Measurements from ENCODE around the gene NOTUM. TPM values are rescaled to one million over a fixed set of nuclear protein-coding genes. Genes with fewer than 3 reads are reported as not detected.

NOTUM gene
- total RNA-seq, 1 donor from 2014 or later = 0.60 TPM

- DNase-seq (ENCODE audit: low spot score, unreplicated experiment) = no peak
- H3K4me3 Mint-ChIP-seq (ENCODE audit: low read depth) = no peak overlapping the region
- H3K27ac Mint-ChIP-seq = no peak overlapping the region
- no peaks in the 10 kb centered on the region for H3K9me3 Mint-ChIP-seq (ENCODE audit: low read depth)
- TF ChIP-seq, protein P1, sequence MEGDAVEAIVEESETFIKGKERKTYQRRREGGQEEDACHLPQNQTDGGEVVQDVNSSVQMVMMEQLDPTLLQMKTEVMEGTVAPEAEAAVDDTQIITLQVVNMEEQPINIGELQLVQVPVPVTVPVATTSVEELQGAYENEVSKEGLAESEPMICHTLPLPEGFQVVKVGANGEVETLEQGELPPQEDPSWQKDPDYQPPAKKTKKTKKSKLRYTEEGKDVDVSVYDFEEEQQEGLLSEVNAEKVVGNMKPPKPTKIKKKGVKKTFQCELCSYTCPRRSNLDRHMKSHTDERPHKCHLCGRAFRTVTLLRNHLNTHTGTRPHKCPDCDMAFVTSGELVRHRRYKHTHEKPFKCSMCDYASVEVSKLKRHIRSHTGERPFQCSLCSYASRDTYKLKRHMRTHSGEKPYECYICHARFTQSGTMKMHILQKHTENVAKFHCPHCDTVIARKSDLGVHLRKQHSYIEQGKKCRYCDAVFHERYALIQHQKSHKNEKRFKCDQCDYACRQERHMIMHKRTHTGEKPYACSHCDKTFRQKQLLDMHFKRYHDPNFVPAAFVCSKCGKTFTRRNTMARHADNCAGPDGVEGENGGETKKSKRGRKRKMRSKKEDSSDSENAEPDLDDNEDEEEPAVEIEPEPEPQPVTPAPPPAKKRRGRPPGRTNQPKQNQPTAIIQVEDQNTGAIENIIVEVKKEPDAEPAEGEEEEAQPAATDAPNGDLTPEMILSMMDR (IDR thresholded peaks at IDR 0.05; ENCODE audit: unreplicated experiment) = no peak
- H3K36me3 Mint-ChIP-seq (ENCODE audit: insufficient read depth) = peaks cover 5% of the 10 kb centered on the region
- H3K27me3 Mint-ChIP-seq = no peaks in the 10 kb centered on the region
- H3K4me1 Mint-ChIP-seq (ENCODE audit: low read depth) = peaks cover 2% of the 10 kb centered on the region
Measured at GRCh38 chr17:81991684-81992305, 30.8 kb upstream of the NOTUM start.

GRCh38 chr17:81990836-81991683 lies 30.1 kb upstream of the NOTUM start:
- Mint-ChIP-seq H3K9me3 (ENCODE audit: low read depth) (no peaks in the 10 kb centered on the region), H3K36me3 (ENCODE audit: insufficient read depth) (peaks cover 7% of the 10 kb centered on the region), H3K27me3 (no peaks in the 10 kb centered on the region), H3K27ac (no peak overlapping the region), H3K4me1 (ENCODE audit: low read depth) (peaks cover 2% of the 10 kb centered on the region), H3K4me3 (ENCODE audit: low read depth) (no peak overlapping the region)
- no peak for DNase-seq (ENCODE audit: low spot score, unreplicated experiment)
- TF ChIP-seq, protein P1 (IDR thresholded peaks at IDR 0.05; ENCODE audit: unreplicated experiment) = no peak

- Mint-ChIP-seq H3K36me3 (ENCODE audit: insufficient read depth) (peaks cover 10% of the 10 kb centered on the region), H3K4me1 (ENCODE audit: low read depth) (no peaks in the 10 kb centered on the region), H3K9me3 (ENCODE audit: low read depth) (no peaks in the 10 kb centered on the region), H3K27me3 (no peaks in the 10 kb centered on the region), H3K4me3 (ENCODE audit: low read depth) (no peak overlapping the region), H3K27ac (no peak overlapping the region)
- TF ChIP-seq, protein P1 (IDR thresholded peaks at IDR 0.05; ENCODE audit: unreplicated experiment) = no peak
- DNase-seq (ENCODE audit: low spot score, unreplicated experiment) = no peak
Measured at GRCh38 chr17:81987161-81987770, 26.3 kb upstream of the NOTUM start.

DNA sequence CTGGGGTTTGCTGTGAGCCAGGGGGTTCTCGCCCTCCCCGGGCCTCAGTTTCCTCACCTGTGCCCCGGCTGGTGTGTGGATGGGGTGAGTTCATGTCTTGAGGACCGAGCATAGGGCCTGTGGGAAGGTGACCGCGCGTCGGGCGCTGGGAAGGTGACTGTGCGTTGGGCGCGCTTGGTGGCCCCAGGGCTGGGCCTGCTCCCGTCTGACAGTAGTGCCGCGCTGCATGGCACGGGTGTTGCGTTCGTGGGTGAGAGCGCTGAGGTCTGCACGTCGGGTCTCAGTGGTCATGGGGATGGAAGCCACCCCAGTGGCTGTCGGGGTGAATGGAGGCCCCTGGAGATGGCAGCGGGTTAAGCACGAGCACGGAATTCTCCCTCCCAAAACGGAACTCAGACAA lies 25.6 kb upstream of the NOTUM start:
- Mint-ChIP-seq H3K27ac (no peak overlapping the region), H3K9me3 (ENCODE audit: low read depth) (no peaks in the 10 kb centered on the region), H3K4me3 (ENCODE audit: low read depth) (no peak overlapping the region), H3K27me3 (no peaks in the 10 kb centered on the region), H3K4me1 (ENCODE audit: low read depth) (no peaks in the 10 kb centered on the region), H3K36me3 (ENCODE audit: insufficient read depth) (peaks cover 10% of the 10 kb centered on the region)
- DNase-seq (ENCODE audit: low spot score, unreplicated experiment) = no peak
- TF ChIP-seq, protein P1 (IDR thresholded peaks at IDR 0.05; ENCODE audit: unreplicated experiment) = no peak

GRCh38 chr17:81984773-81985410 lies 23.9 kb upstream of the NOTUM start:
- peaks cover 6% of the 10 kb centered on the region for H3K36me3 Mint-ChIP-seq (ENCODE audit: insufficient read depth)
- no peak overlapping the region for H3K4me3 Mint-ChIP-seq (ENCODE audit: low read depth)
- TF ChIP-seq, protein P1 (IDR thresholded peaks at IDR 0.05; ENCODE audit: unreplicated experiment) = no peak
- no peaks in the 10 kb centered on the region for H3K4me1 Mint-ChIP-seq (ENCODE audit: low read depth)
- peak overlapping the region; percentile 25 for H3K27ac Mint-ChIP-seq
- H3K27me3 Mint-ChIP-seq = no peaks in the 10 kb centered on the region
- H3K9me3 Mint-ChIP-seq (ENCODE audit: low read depth) = no peaks in the 10 kb centered on the region
- DNase-seq (ENCODE audit: low spot score, unreplicated experiment) = no peak
